GM12891 (cell line): ENCODE results near the gene AMZ2.

ENCODE experiments used
- DNase-seq: peaks from one replicate; pipeline ENCODE4 v3.0.0; 2011; ENCODE audit warnings: low spot score; ENCODE audit not compliant: insufficient read length
- FAIRE-seq: peaks from 2 replicates; lab custom pipeline; 2011; peaks lifted over from hg19 to GRCh38; lab: Jason Lieb, UNC
- PAX5 ChIP-seq: IDR thresholded peaks from 2 replicates; pipeline ENCODE4 v1.6.1; 2011; ENCODE audit warnings: low read length, moderate library complexity, mild to moderate bottlenecking; ENCODE audit not compliant: insufficient read depth, severe bottlenecking
- POLR2A ChIP-seq: IDR thresholded peaks from 2 replicates; pipeline ENCODE4 v1.6.1; 2011; ENCODE audit warnings: low read depth, low read length, control low read depth
- POLR2AphosphoS5 ChIP-seq: IDR thresholded peaks from 2 replicates; pipeline ENCODE4 v1.6.1; 2011; ENCODE audit warnings: low read depth, low read length, control low read depth
- POU2F2 ChIP-seq: IDR thresholded peaks from 2 replicates; pipeline ENCODE4 v1.6.1; 2011; ENCODE audit warnings: low read depth, mild to moderate bottlenecking, control low read depth, low read length, moderate library complexity
- SPI1 ChIP-seq: IDR thresholded peaks from 2 replicates; pipeline ENCODE4 v1.6.1; 2011; ENCODE audit warnings: low read depth, low read length, control low read depth
- TAF1 ChIP-seq: IDR thresholded peaks from 2 replicates; pipeline ENCODE4 v1.6.1; 2011; ENCODE audit warnings: low read depth, low read length, control low read depth

AMZ2 gene

GRCh38 chr17:68302066-68302564, 54.3 kb downstream of the AMZ2 start:
- DNase-seq: no peak
- TF ChIP-seq SPI1 (no peak), POU2F2 (no peak), POLR2A (no peak), TAF1 (no peak), POLR2AphosphoS5 (no peak), PAX5 (no peak)

GRCh38 chr17:68302666-68303065, 54.8 kb downstream of the AMZ2 start:
- TF ChIP-seq PAX5 (no peak), TAF1 (no peak), POLR2AphosphoS5 (no peak), POU2F2 (no peak)

More at GRCh38 chr17:68302066-68302564, 54.3 kb downstream of the AMZ2 start:
- no peak for FAIRE-seq

GRCh38 chr17:68304706-68305105, 56.9 kb downstream of the AMZ2 start:
- FAIRE-seq (no peak), DNase-seq (no peak)
- TF ChIP-seq PAX5 (no peak), POLR2AphosphoS5 (no peak), POU2F2 (no peak), POLR2A (no peak), TAF1 (no peak), SPI1 (no peak)

More at GRCh38 chr17:68302666-68303065, 54.8 kb downstream of the AMZ2 start:
- no peak for FAIRE-seq
- DNase-seq: no peak

GRCh38 chr17:68305142-68305541, 57.3 kb downstream of the AMZ2 start:
- TF ChIP-seq SPI1: no peak
- no peak for TF ChIP-seq TAF1
- no peak for TF ChIP-seq POLR2AphosphoS5
- no peak for TF ChIP-seq PAX5
- no peak for TF ChIP-seq POU2F2
- no peak for TF ChIP-seq POLR2A
- FAIRE-seq (no peak), DNase-seq (no peak)
